Activated CD8-positive, alpha-beta T cell treated with anti-CD3 and anti-CD28 coated beads for 36 hours (primary cell): ENCODE results near the gene PAPSS1. TPM values are rescaled to one million over a fixed set of nuclear protein-coding genes. Genes with fewer than 3 reads are reported as not detected.

ENCODE experiments used
- ATAC-seq: fragments of 200-7000 bp; cut with Tn5 transposase; one replicate; pipeline ENCODE4 v1.10.0; 2021; ENCODE audit warnings: mild to moderate bottlenecking, moderate library complexity
- CTCF ChIA-PET: fragments of 350-600 bp; sonication (Branson Sonifier 250); formaldehyde crosslinking; loops from one replicate; lab custom pipeline; 2021; ENCODE audit warnings: antibody characterized with exemption; lab: Charles Lee
- POLR2A ChIA-PET: fragments of 350-600 bp; sonication (Branson Sonifier 250); formaldehyde crosslinking; loops from one replicate; lab custom pipeline; 2021; ENCODE audit warnings: antibody characterized with exemption; lab: Charles Lee
- DNase-seq: peaks from one replicate; pipeline ENCODE4 v3.0.0-alpha.2; 2020
- H3K27ac Mint-ChIP-seq: one replicate; pipeline ENCODE4 v1.8.0; 2021; ENCODE audit warnings: mild to moderate bottlenecking, mixed read lengths
- H3K27me3 Mint-ChIP-seq: one replicate; pipeline ENCODE4 v1.8.0; 2021; ENCODE audit warnings: mixed read lengths
- H3K36me3 Mint-ChIP-seq: one replicate; pipeline ENCODE4 v1.8.0; 2021; ENCODE audit warnings: low read depth, mixed read lengths
- H3K4me1 Mint-ChIP-seq: one replicate; pipeline ENCODE4 v1.8.0; 2021; ENCODE audit warnings: low read depth, mixed read lengths
- H3K4me3 Mint-ChIP-seq: one replicate; pipeline ENCODE4 v1.8.0; 2021; ENCODE audit warnings: mild to moderate bottlenecking, moderate library complexity, mixed read lengths
- H3K9me3 Mint-ChIP-seq: one replicate; pipeline ENCODE4 v1.8.0; 2021; ENCODE audit warnings: mixed read lengths
- intact Hi-C: fragments of 100-400 bp; cut with micrococcal nuclease; formaldehyde crosslinking; loops from one replicate; pipeline ENCODE4 v1.10.0; 2022
- total RNA-seq, 2 experiments: library from RNA; stranded (reverse); gene quantifications; one replicate each; pipeline ENCODE4 v1.2.3, GENCODE V29; 2021
- TF ChIP-seq, protein P1 (sequence below): fragments of 200-600 bp; IDR thresholded peaks from one replicate; pipeline ENCODE4 v1.8.0; 2022; ENCODE audit warnings: antibody characterized with exemption, mild to moderate bottlenecking

The PAPSS1 gene
- total RNA-seq, 2 experiments from 2014 or later = 29.5 to 31.1 TPM

GRCh38 chr4:107743532-107743931 is 23.5 kb upstream of the PAPSS1 start:
- intact Hi-C loops = no loop called here
- Mint-ChIP-seq H3K36me3 (no peaks in the 10 kb centered on the region), H3K4me3 (no peak overlapping the region), H3K4me1 (peaks cover 3% of the 10 kb centered on the region), H3K27me3 (peaks cover 9% of the 10 kb centered on the region), H3K9me3 (no peaks in the 10 kb centered on the region), H3K27ac (no peak overlapping the region)
- ChIA-PET POLR2A (interaction anchor here (0.6 kb wide), 1 partner anchor 238 kb away, joined by 5 read pairs; no protein-coding TSS in a partner anchor), CTCF (no interaction called here)
- TF ChIP-seq, protein P1, sequence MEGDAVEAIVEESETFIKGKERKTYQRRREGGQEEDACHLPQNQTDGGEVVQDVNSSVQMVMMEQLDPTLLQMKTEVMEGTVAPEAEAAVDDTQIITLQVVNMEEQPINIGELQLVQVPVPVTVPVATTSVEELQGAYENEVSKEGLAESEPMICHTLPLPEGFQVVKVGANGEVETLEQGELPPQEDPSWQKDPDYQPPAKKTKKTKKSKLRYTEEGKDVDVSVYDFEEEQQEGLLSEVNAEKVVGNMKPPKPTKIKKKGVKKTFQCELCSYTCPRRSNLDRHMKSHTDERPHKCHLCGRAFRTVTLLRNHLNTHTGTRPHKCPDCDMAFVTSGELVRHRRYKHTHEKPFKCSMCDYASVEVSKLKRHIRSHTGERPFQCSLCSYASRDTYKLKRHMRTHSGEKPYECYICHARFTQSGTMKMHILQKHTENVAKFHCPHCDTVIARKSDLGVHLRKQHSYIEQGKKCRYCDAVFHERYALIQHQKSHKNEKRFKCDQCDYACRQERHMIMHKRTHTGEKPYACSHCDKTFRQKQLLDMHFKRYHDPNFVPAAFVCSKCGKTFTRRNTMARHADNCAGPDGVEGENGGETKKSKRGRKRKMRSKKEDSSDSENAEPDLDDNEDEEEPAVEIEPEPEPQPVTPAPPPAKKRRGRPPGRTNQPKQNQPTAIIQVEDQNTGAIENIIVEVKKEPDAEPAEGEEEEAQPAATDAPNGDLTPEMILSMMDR = no peak
- ATAC-seq = no peak
- no peak for DNase-seq

DNA sequence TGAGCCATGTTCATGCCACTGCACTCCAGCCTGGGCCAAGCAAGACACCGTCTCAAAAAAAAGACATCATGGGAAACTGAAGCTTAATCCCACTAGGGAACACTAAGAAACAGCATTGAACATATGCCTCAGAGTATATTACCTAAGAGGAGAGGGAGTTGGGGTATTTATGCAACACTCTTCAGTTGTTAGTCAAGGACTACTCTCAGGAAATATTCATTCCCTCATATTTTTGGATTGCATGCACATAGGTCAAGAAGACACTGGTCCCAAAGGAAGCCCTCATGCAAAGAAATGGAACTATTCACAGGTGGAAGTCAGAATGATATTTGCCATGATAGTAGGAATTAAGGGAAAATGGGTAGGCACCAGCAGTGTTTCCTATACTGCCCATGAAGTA is 22.8 kb upstream of the PAPSS1 start:
- Mint-ChIP-seq H3K27ac (no peak overlapping the region), H3K4me1 (peaks cover 3% of the 10 kb centered on the region), H3K9me3 (no peaks in the 10 kb centered on the region), H3K27me3 (peaks cover 4% of the 10 kb centered on the region), H3K36me3 (no peaks in the 10 kb centered on the region), H3K4me3 (no peak overlapping the region)
- intact Hi-C loops = no loop called here
- ATAC-seq (no peak), DNase-seq (no peak)
- ChIA-PET POLR2A (no interaction called here), CTCF (no interaction called here)
- TF ChIP-seq, protein P1 = no peak

GRCh38 chr4:107742196-107742595 is 22.2 kb upstream of the PAPSS1 start:
- TF ChIP-seq, protein P1 = no peak
- no peak for DNase-seq
- CTCF ChIA-PET = no interaction called here
- H3K4me3 Mint-ChIP-seq = no peak overlapping the region
- peaks cover 3% of the 10 kb centered on the region for H3K4me1 Mint-ChIP-seq
- no peak overlapping the region for H3K27ac Mint-ChIP-seq
- H3K27me3 Mint-ChIP-seq = peaks cover 4% of the 10 kb centered on the region
- H3K9me3 Mint-ChIP-seq = no peaks in the 10 kb centered on the region
- POLR2A ChIA-PET = no interaction called here
- no peaks in the 10 kb centered on the region for H3K36me3 Mint-ChIP-seq
- no peak for ATAC-seq
- intact Hi-C loops = no loop called here

GRCh38 chr4:107740950-107741701 is 21.1 kb upstream of the PAPSS1 start:
- intact Hi-C loops = no loop called here
- DNase-seq (no peak), ATAC-seq (no peak)
- Mint-ChIP-seq H3K4me1 (peaks cover 3% of the 10 kb centered on the region), H3K4me3 (no peak overlapping the region), H3K27ac (no peak overlapping the region), H3K36me3 (no peaks in the 10 kb centered on the region), H3K27me3 (no peaks in the 10 kb centered on the region), H3K9me3 (no peaks in the 10 kb centered on the region)
- TF ChIP-seq, protein P1 = no peak
- ChIA-PET CTCF (interaction anchor here (1.6 to 2.8 kb wide), 2 partner anchors 17 to 172 kb away, joined by 4 to 8 read pairs; no protein-coding TSS in a partner anchor), POLR2A (interaction anchor here (0.5 kb wide), 1 partner anchor 61 kb away, joined by 3 read pairs; no protein-coding TSS in a partner anchor)

DNA sequence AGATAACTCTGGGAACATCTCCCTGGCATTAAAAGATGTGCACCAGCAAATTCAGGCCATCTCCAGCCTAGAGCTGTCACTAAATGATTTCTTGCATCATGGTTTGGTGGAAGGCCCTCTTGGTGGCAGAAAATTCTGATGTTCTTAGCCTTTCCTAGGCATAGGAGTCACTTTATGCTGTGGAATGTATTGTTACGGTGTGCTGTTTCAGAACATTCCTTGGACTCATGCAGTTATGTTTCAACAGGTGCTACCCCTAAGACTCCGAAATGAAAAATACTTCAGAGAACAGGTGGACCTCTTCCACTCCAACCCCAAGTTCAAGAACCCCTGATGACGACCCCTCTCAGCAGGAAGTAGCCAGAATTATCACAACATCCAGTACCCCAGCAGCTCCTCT is 20.3 kb upstream of the PAPSS1 start:
- Mint-ChIP-seq H3K36me3 (no peaks in the 10 kb centered on the region), H3K27ac (no peak overlapping the region), H3K4me3 (no peak overlapping the region), H3K4me1 (peaks cover 3% of the 10 kb centered on the region), H3K27me3 (no peaks in the 10 kb centered on the region), H3K9me3 (no peaks in the 10 kb centered on the region)
- intact Hi-C loops = no loop called here
- DNase-seq = no peak
- no peak for ATAC-seq
- CTCF ChIA-PET = interaction anchor here (0.6 to 2.8 kb wide), 3 partner anchors 18 to 278 kb away, joined by 3 to 8 read pairs (median 4); no protein-coding TSS in a partner anchor
- POLR2A ChIA-PET = interaction anchor here (0.5 kb wide), 1 partner anchor 62 kb away, joined by 3 read pairs; no protein-coding TSS in a partner anchor
- TF ChIP-seq, protein P1 = no peak
